Kidney capillary endothelial cell (primary cell): ENCODE measurements around the gene KCNT2.
"Not testable (repeated sequence)": the region's sequence is repeated elsewhere in the genome, so short reads cannot be mapped to it uniquely, and the experiment has no call there.

ENCODE experiments used
- DNase-seq: peaks from one replicate; pipeline ENCODE4 v3.0.0-alpha.2; 2018; ENCODE audit warnings: low spot score

Gene KCNT2

DNA sequence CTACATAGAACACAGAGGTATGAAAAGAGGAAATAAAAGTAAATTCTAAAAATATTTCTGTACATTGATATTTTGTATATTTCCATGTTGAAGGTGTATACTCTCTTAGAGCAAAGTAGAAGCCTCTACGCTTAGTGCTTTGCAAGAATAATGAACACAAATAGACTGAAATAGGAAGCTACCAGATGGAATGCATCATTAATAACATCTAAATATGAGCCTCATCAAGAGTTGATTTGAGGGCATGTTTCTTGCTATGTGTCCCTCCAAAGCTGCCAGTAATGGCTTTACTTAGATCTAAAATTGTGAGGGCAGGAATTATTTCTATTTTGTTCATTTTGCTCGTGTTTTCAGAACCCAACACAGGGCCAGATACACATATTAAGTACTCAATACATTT lies 94.4 kb downstream of the KCNT2 start:
- DNase-seq, result no peak

- no peak for DNase-seq
These were observed 97.8 kb downstream of the KCNT2 start for GRCh38 chr1:196510451-196510850.

DNA sequence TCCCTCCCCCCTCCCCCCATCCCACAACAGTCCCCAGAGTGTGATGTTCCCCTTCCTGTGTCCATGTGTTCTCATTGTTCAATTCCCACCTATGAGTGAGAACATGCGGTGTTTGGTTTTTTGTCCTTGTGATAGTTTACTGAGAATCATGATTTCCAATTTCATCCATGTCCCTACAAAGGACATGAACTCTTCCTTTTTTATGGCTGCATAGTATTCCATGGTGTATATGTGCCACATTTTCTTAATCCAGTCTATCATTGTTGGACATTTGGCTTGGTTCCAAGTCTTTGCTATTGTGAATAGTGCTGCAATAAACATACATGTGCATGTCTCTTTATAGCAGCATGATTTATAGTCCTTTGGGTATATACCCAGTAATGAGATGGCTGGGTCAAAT lies 104.0 kb downstream of the KCNT2 start:
- DNase-seq, result not testable (repeated sequence)

DNA sequence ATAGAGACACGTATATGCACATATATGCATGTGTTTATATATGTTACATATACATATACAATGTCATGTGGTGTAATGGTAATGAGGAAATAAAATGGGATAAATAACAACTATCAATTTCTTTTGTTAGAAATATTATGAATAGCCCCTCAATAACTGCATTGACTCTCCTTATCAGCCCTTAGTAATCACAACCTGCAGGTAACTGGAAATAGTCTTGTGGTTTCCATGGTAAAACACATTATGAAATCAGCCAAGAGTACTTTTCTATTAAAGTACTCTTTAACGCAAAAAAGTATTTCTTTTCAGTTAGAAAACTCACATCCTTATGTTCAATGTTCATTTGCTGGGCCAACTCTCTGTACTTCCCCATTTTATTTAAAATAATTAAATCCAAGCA lies 105.8 kb downstream of the KCNT2 start:
- no peak for DNase-seq

DNA sequence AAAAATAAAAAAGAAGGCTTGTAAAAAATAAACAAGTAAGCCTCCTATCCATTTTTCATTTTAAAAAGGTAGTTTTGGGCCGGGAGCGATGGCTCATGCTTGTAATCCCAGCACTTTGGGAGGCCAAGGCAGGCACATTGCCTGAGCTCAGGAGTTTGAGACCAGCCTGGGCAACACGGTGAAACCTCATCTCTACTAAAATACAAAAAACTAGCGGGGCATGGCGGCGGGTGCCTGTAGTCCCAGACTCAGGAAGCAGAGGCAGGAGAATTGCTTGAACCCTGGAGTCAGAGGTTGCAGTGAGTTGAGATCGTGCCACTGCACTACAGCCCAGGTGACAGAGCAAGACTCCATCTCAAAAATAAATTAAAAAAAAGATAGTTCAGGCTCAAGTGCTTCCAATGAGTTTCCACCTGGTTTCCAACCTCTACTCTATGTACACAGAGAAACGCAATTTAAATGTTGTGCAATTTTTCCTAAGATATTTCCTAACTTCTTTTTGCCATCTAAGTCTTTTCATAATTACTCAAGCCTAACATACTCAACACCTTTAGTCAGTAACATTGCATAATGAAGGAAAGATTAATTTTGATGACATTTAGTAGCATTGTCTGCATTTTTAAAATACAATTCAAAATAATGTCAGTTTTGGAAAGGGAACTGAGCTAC lies 106.3 kb downstream of the KCNT2 start:
- no peak for DNase-seq

- no peak for DNase-seq
These were observed 110.4 kb downstream of the KCNT2 start for GRCh38 chr1:196497817-196498216.

DNA sequence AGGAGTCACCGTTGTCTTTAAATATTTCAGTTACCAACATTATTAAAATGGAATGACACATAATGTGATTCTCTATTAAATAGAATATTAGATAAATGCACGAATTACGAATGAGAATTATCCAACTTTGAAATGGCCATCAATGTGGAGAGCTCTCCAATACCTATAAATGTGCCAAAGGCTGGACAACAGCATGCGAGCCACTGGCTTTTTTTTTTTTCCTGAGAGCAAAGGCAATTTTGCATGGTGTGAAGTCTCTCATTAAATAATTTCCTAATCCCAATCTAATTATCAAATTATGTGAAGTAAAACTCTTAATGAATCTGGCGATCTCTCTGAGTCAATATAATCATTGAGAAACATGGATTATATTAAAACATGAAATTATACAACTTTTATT lies 113.5 kb downstream of the KCNT2 start:
- no peak for DNase-seq

- DNase-seq, result no peak
These were observed 114.4 kb downstream of the KCNT2 start for GRCh38 chr1:196493881-196494280.

DNA sequence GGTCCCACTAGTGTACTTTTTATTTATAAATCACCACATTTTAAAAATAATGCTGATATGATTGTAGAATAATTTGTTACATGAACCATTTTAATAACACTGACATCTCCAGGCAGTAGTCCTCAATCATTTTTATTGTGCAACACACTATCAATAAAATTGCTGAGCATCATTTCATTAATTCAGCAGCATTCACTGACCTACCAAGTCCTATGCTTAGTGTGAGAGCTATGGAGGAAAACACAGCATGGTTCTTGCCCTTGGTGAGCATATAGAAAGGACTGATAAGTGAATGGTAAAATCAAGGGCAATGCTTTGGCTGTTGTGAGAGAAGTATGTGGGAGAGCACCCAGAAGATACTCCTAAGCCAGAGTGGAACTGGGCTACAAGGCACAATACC lies 119.7 kb downstream of the KCNT2 start:
- no peak for DNase-seq

DNA sequence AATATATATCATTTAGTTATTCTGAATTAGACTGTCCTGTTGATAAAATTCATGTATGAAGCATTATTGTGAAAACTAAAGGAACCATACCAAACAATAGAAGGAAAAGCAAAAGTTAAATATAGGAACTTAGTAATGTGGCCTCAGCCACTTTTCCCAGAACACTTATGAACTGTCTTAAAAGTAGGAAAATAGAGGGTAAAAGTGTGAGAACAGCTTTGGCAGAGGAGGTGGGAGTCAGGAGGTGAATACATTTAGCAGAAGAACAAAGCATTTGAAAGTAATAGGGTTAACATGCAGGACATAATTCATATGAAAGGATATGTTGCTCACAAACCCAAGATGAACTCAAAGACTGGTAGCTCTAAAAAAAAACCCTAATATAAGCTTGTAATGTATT lies 121.9 kb downstream of the KCNT2 start:
- DNase-seq, result peak; percentile 11

GRCh38 chr1:196481616-196482015 lies 126.6 kb downstream of the KCNT2 start:
- no peak for DNase-seq

DNA sequence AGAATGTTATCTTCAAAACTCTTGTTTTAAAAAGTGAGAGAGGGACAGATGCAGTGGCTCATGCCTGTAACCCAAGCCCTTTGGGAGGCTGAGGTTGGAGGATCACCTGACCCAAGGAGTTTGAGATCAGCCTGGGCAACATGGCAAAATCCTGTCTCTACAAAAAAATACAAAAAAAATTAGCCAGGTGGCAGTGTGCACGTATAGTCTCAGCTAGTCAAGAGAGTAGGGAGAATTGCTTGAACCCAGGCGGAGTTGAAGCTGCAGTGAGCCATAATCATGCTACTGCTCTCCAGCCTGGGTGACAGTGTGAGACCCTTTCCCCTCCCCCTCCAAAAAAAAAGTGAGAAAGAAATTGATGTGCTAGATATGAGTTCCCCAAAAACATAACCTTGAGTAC lies 131.0 kb downstream of the KCNT2 start:
- no peak for DNase-seq

- no peak for DNase-seq
These were observed 140.9 kb downstream of the KCNT2 start for GRCh38 chr1:196467230-196467925.

GRCh38 chr1:196466654-196467053 lies 141.6 kb downstream of the KCNT2 start:
- no peak for DNase-seq

- no peak for DNase-seq
These were observed 142.1 kb downstream of the KCNT2 start for GRCh38 chr1:196466166-196466565.

DNA sequence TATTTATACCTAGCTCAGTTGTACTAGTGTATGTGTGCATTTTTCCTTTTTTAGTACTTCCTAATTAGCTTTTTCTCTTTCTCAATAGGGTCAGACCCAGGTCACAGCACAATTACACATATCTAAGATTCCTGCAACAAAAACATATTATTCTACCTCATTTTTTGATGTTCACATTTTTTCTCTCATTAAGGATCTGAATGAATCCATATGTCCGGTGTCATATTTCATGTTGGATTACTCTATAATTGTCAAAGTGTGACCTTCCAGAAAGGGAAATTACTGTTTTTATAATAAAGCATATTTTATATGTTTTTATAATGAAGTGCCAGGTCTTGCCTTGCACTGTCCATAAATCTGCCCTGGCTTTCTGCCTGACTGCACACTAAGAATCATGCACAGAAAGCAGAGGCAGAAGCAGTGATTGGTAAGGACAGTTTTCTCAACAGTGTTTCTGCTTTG lies 143.7 kb downstream of the KCNT2 start:
- DNase-seq, result no peak

- no peak for DNase-seq
These were observed 146.2 kb downstream of the KCNT2 start for GRCh38 chr1:196462086-196462485.

- DNase-seq, result no peak
These were observed 146.7 kb downstream of the KCNT2 start for GRCh38 chr1:196461521-196461920.

DNA sequence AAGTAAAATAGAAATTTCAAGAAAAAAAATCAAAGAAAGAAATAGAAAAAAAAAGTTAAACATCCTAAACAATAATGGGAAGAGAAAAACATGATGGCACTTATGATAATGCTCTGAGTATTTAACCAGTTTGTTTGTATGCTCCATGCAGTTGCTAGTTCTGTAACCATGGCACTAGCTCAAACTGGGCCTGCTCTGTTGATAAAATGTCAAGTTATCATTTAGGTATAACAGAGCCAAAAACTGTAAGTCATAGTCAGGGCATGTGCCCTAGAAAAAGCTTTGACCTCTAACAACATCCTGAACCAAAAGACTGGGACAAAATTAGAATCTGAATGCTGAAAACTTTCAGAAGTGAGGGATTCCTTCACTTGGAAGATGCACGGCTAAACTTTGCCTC lies 148.9 kb downstream of the KCNT2 start:
- no peak for DNase-seq

DNA sequence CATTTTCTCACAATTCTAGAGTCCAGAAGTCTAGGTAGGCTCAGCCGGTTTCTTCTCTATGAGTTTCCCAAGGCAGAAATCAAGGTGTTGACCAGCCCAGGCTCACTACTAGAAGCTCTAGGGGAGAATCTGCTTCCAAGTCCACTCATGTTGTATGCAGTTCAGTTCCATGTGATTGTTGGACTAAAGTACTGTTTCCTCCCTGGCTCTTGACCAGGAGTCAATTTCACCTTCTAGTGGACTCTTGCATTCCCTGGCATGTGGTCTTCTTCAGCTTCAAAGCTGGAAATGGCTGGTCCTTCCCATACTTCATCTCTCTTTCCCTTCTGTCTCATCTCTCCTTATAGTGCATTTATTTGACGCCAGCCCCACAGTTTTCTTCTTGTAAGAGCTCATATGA lies 153.4 kb downstream of the KCNT2 start:
- no peak for DNase-seq

GRCh38 chr1:196451103-196451502 lies 157.1 kb downstream of the KCNT2 start:
- no peak for DNase-seq

- DNase-seq, result no peak
These were observed 157.8 kb downstream of the KCNT2 start for GRCh38 chr1:196450143-196451095.

DNA sequence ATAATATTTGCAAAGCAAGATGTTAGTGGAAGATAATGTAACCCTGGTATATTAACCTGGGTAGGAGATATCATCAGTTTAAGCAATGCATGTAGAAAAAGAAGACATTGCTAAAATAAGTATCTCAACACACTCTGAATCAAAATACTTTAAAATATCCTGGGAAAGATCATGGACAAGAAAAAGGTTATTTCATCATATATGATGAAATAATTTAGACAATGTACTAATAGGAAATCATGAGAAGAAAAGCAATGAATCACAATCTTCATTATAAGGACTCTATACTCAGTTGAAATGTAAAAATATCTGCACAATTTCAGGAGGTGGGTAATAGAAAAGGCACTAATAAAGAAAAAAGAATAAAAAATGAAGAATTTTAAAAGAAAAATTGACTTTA lies 158.8 kb downstream of the KCNT2 start:
- DNase-seq, result no peak
